Activated CD8-positive, alpha-beta memory T cell treated with anti-CD3 and anti-CD28 coated beads, Interleukin-2, amount 10 ng/mL, durations not matched to agents 7 days and 5 days (primary cell): Measurements from ENCODE around the gene SMPDL3A. TPM values are rescaled to one million over a fixed set of nuclear protein-coding genes. Genes with fewer than 3 reads are reported as not detected.
"Not testable (repeated sequence)": the region's sequence is repeated elsewhere in the genome, so short reads cannot be mapped to it uniquely, and the experiment has no call there.

ENCODE experiments used
- ATAC-seq: fragments of 150-1000 bp; cut with Tn5 transposase; one replicate; pipeline ENCODE4 v1.10.0; 2021; ENCODE audit warnings: moderate library complexity
- CTCF ChIA-PET: fragments of 350-600 bp; sonication (Branson Sonifier 250); formaldehyde crosslinking; loops from one replicate; lab custom pipeline; 2021; ENCODE audit warnings: antibody characterized with exemption; lab: Charles Lee
- DNase-seq: peaks from one replicate; pipeline ENCODE4 v3.0.0-alpha.2; 2020
- H3K27ac Mint-ChIP-seq: one replicate; pipeline ENCODE4 v1.8.0; 2021; ENCODE audit warnings: mild to moderate bottlenecking, mixed read lengths
- H3K27me3 Mint-ChIP-seq: one replicate; pipeline ENCODE4 v1.8.0; 2021; ENCODE audit warnings: mixed read lengths
- H3K36me3 Mint-ChIP-seq: one replicate; pipeline ENCODE4 v1.8.0; 2021; ENCODE audit warnings: mild to moderate bottlenecking, mixed read lengths
- H3K4me1 Mint-ChIP-seq: one replicate; pipeline ENCODE4 v1.8.0; 2021; ENCODE audit warnings: mixed read lengths
- H3K4me3 Mint-ChIP-seq: one replicate; pipeline ENCODE4 v1.8.0; 2021; ENCODE audit warnings: mild to moderate bottlenecking, moderate library complexity, mixed read lengths
- H3K9me3 Mint-ChIP-seq: one replicate; pipeline ENCODE4 v1.8.0; 2022; ENCODE audit warnings: low read depth, mixed read lengths
- total RNA-seq, 2 experiments: library from RNA; stranded (reverse); gene quantifications; one replicate each; pipeline ENCODE4 v1.2.3, GENCODE V29; 2021

Gene SMPDL3A
- total RNA-seq = under 1 TPM in 1 of 2 experiments, not detected in 1; 0.52 TPM

GRCh38 chr6:122789182-122790027 is at the start of gene SMPDL3A:
Gene SMPDL3A, plus strand, starts transcription at chr6:122789258. Its CDS starts 89 bp downstream, at chr6:122789347.
- peaks cover 63% of the 10 kb centered on the region for H3K27me3 Mint-ChIP-seq
- ATAC-seq = peak; percentile 80
- peaks cover 13% of the 10 kb centered on the region for H3K4me1 Mint-ChIP-seq
- no peaks in the 10 kb centered on the region for H3K36me3 Mint-ChIP-seq
- H3K27ac Mint-ChIP-seq = peak within 1 kb of the TSS; percentile 63
- peak within 1 kb of the TSS; percentile 83 for H3K4me3 Mint-ChIP-seq
- CTCF ChIA-PET = interaction anchor here (0.8 to 1.9 kb wide), 4 partner anchors 9 to 76 kb away, joined by 3 to 11 read pairs (median 4); no protein-coding TSS in a partner anchor
- peak; percentile 50 for DNase-seq
- H3K9me3 Mint-ChIP-seq = no peaks in the 10 kb centered on the region

GRCh38 chr6:122740091-122740490 is 49.0 kb upstream of the SMPDL3A start:
- CTCF ChIA-PET = no interaction called here
- H3K27ac Mint-ChIP-seq = no peak overlapping the region
- no peaks in the 10 kb centered on the region for H3K36me3 Mint-ChIP-seq
- no peaks in the 10 kb centered on the region for H3K9me3 Mint-ChIP-seq
- no peak for ATAC-seq
- H3K27me3 Mint-ChIP-seq = peaks cover 2% of the 10 kb centered on the region
- no peak overlapping the region for H3K4me3 Mint-ChIP-seq
- no peaks in the 10 kb centered on the region for H3K4me1 Mint-ChIP-seq
- DNase-seq = no peak

- no peaks in the 10 kb centered on the region for H3K36me3 Mint-ChIP-seq
- no peaks in the 10 kb centered on the region for H3K27me3 Mint-ChIP-seq
- H3K27ac Mint-ChIP-seq = no peak overlapping the region
- ATAC-seq (no peak), DNase-seq (no peak)
- no peak overlapping the region for H3K4me3 Mint-ChIP-seq
- CTCF ChIA-PET = interaction anchor here (0.9 kb wide), 1 partner anchor 11 kb away, joined by 3 read pairs; no protein-coding TSS in a partner anchor
- H3K4me1 Mint-ChIP-seq = no peaks in the 10 kb centered on the region
- no peaks in the 10 kb centered on the region for H3K9me3 Mint-ChIP-seq
Measured at GRCh38 chr6:122740936-122741335, 48.1 kb upstream of the SMPDL3A start.

- CTCF ChIA-PET = interaction anchor here (0.9 to 3.1 kb wide), 2 partner anchors 54 to 95 kb away, joined by 3 to 15 read pairs; no protein-coding TSS in a partner anchor
- H3K27ac Mint-ChIP-seq, H3K27me3 Mint-ChIP-seq, DNase-seq, H3K9me3 Mint-ChIP-seq, H3K36me3 Mint-ChIP-seq, H3K4me3 Mint-ChIP-seq, H3K4me1 Mint-ChIP-seq, ATAC-seq: not testable (repeated sequence)
Measured at GRCh38 chr6:122744247-122744646, 44.8 kb upstream of the SMPDL3A start.

GRCh38 chr6:122744856-122745255 is 44.2 kb upstream of the SMPDL3A start:
- not testable (repeated sequence) for DNase-seq, H3K27ac Mint-ChIP-seq, H3K9me3 Mint-ChIP-seq, H3K27me3 Mint-ChIP-seq, H3K36me3 Mint-ChIP-seq, H3K4me3 Mint-ChIP-seq, H3K4me1 Mint-ChIP-seq, ATAC-seq
- CTCF ChIA-PET = interaction anchor here (3.1 kb wide), 1 partner anchor 94 kb away, joined by 15 read pairs; no protein-coding TSS in a partner anchor

GRCh38 chr6:122746688-122747087 is 42.4 kb upstream of the SMPDL3A start:
- peaks cover 11% of the 10 kb centered on the region for H3K4me1 Mint-ChIP-seq
- no peak for DNase-seq
- ATAC-seq = no peak
- no peaks in the 10 kb centered on the region for H3K9me3 Mint-ChIP-seq
- CTCF ChIA-PET = interaction anchor here (3.1 kb wide), 1 partner anchor 92 kb away, joined by 15 read pairs; no protein-coding TSS in a partner anchor
- H3K36me3 Mint-ChIP-seq = no peaks in the 10 kb centered on the region
- H3K27ac Mint-ChIP-seq = no peak overlapping the region
- no peak overlapping the region for H3K4me3 Mint-ChIP-seq
- no peaks in the 10 kb centered on the region for H3K27me3 Mint-ChIP-seq

GRCh38 chr6:122747573-122747972 is 41.5 kb upstream of the SMPDL3A start:
- DNase-seq (no peak), ATAC-seq (no peak)
- CTCF ChIA-PET = no interaction called here
- Mint-ChIP-seq H3K27me3 (no peaks in the 10 kb centered on the region), H3K4me1 (peaks cover 13% of the 10 kb centered on the region), H3K36me3 (no peaks in the 10 kb centered on the region), H3K4me3 (no peak overlapping the region), H3K27ac (no peak overlapping the region), H3K9me3 (no peaks in the 10 kb centered on the region)

- CTCF ChIA-PET, H3K36me3 Mint-ChIP-seq, H3K4me3 Mint-ChIP-seq, H3K9me3 Mint-ChIP-seq, DNase-seq, ATAC-seq, H3K27ac Mint-ChIP-seq, H3K27me3 Mint-ChIP-seq: not testable (repeated sequence)
- peaks cover 15% of the 10 kb centered on the region for H3K4me1 Mint-ChIP-seq
Measured at GRCh38 chr6:122748945-122749344, 40.1 kb upstream of the SMPDL3A start.

- H3K4me3 Mint-ChIP-seq = no peak overlapping the region
- no peak for ATAC-seq
- H3K27me3 Mint-ChIP-seq = no peaks in the 10 kb centered on the region
- no peak overlapping the region for H3K27ac Mint-ChIP-seq
- no peaks in the 10 kb centered on the region for H3K36me3 Mint-ChIP-seq
- no peak for DNase-seq
- CTCF ChIA-PET = no interaction called here
- H3K4me1 Mint-ChIP-seq = peaks cover 15% of the 10 kb centered on the region
- H3K9me3 Mint-ChIP-seq = no peaks in the 10 kb centered on the region
Measured at GRCh38 chr6:122749451-122750050, 39.5 kb upstream of the SMPDL3A start.

- H3K9me3 Mint-ChIP-seq = no peaks in the 10 kb centered on the region
- no peaks in the 10 kb centered on the region for H3K36me3 Mint-ChIP-seq
- H3K27ac Mint-ChIP-seq = peak overlapping the region; percentile 17
- no peak overlapping the region for H3K4me3 Mint-ChIP-seq
- ATAC-seq (peak; percentile 65), DNase-seq (no peak)
- H3K4me1 Mint-ChIP-seq = peaks cover 15% of the 10 kb centered on the region
- CTCF ChIA-PET = interaction anchor here (1.6 kb wide), 1 partner anchor 51 kb away, joined by 3 read pairs; no protein-coding TSS in a partner anchor
- H3K27me3 Mint-ChIP-seq = no peaks in the 10 kb centered on the region
Measured at GRCh38 chr6:122751326-122751725, 37.7 kb upstream of the SMPDL3A start.

GRCh38 chr6:122752459-122752858 is 36.6 kb upstream of the SMPDL3A start:
- Mint-ChIP-seq H3K27me3 (no peaks in the 10 kb centered on the region), H3K4me1 (peaks cover 15% of the 10 kb centered on the region), H3K36me3 (no peaks in the 10 kb centered on the region), H3K4me3 (no peak overlapping the region), H3K9me3 (no peaks in the 10 kb centered on the region), H3K27ac (no peak overlapping the region)
- CTCF ChIA-PET = interaction anchor here (1.1 kb wide), 1 partner anchor 87 kb away, joined by 4 read pairs; no protein-coding TSS in a partner anchor
- ATAC-seq = no peak
- DNase-seq = no peak

- CTCF ChIA-PET = interaction anchor here (1.1 kb wide), 1 partner anchor 86 kb away, joined by 4 read pairs; no protein-coding TSS in a partner anchor
- no peak for ATAC-seq
Measured at GRCh38 chr6:122753000-122753687, 35.9 kb upstream of the SMPDL3A start.

GRCh38 chr6:122753688-122754056 is 35.4 kb upstream of the SMPDL3A start:
- Mint-ChIP-seq H3K36me3 (no peaks in the 10 kb centered on the region), H3K4me1 (peaks cover 12% of the 10 kb centered on the region), H3K4me3 (no peak overlapping the region), H3K9me3 (no peaks in the 10 kb centered on the region), H3K27me3 (no peaks in the 10 kb centered on the region), H3K27ac (no peak overlapping the region)
- CTCF ChIA-PET = interaction anchor here (0.8 kb wide), 1 partner anchor 86 kb away, joined by 3 read pairs; no protein-coding TSS in a partner anchor
- DNase-seq = no peak
- no peak for ATAC-seq

More at GRCh38 chr6:122753000-122753687, 35.9 kb upstream of the SMPDL3A start:
- H3K4me1 Mint-ChIP-seq = peaks cover 12% of the 10 kb centered on the region
- DNase-seq = no peak
- no peaks in the 10 kb centered on the region for H3K27me3 Mint-ChIP-seq
- H3K27ac Mint-ChIP-seq = no peak overlapping the region
- no peaks in the 10 kb centered on the region for H3K36me3 Mint-ChIP-seq
- no peaks in the 10 kb centered on the region for H3K9me3 Mint-ChIP-seq
- H3K4me3 Mint-ChIP-seq = no peak overlapping the region
